Endothelial cell of umbilical vein (primary cell): Measurements from ENCODE around the gene LTO1.

Source experiments
- EZH2 ChIP-seq: IDR thresholded peaks from 2 replicates; pipeline ENCODE4 v1.6.1; 2012; ENCODE audit warnings: borderline replicate concordance, low read depth, mild to moderate bottlenecking, moderate library complexity, low read length, inconsistent platforms; ENCODE audit not compliant: severe bottlenecking
- FOS ChIP-seq: IDR thresholded peaks from 2 replicates; pipeline ENCODE4 v1.6.1; 2011; ENCODE audit warnings: mild to moderate bottlenecking, low read length, moderate library complexity, borderline replicate concordance; ENCODE audit not compliant: insufficient read depth
- GATA2 ChIP-seq: IDR thresholded peaks from 2 replicates; pipeline ENCODE4 v1.7.0; 2011; ENCODE audit warnings: low read depth, mild to moderate bottlenecking, moderate library complexity, mixed read lengths, low read length; ENCODE audit not compliant: insufficient read length, insufficient read depth
- MAX ChIP-seq: IDR thresholded peaks from 2 replicates; pipeline ENCODE4 v1.6.1; 2011; ENCODE audit not compliant: insufficient read depth, insufficient read length
- POLR2A ChIP-seq: IDR thresholded peaks from 2 replicates; pipeline ENCODE4 v1.6.1; 2012; ENCODE audit warnings: low read depth, mild to moderate bottlenecking, control low read depth, low read length
- POLR2AphosphoS5 ChIP-seq: IDR thresholded peaks from 2 replicates; pipeline ENCODE4 v1.6.1; 2012; ENCODE audit warnings: low read depth, mild to moderate bottlenecking, control low read depth, low read length, moderate library complexity; ENCODE audit not compliant: insufficient read depth
- TF ChIP-seq, protein P1 (sequence below), 2 donors: IDR thresholded peaks; 1 replicate in 1 of 2; 2 replicates in 1 of 2; pipeline ENCODE4 v1.5.1; 2011; ENCODE audit warnings: low read length in 2 of 2, mild to moderate bottlenecking in 2 of 2, moderate library complexity in 2 of 2, control low read depth in 1 of 2, inconsistent platforms in 1 of 2, low read depth in 1 of 2; ENCODE audit not compliant: insufficient read depth in 1 of 2; ENCODE audit errors: extremely low read depth in 1 of 2

GRCh38 chr11:69658626-69659450, 16.3 kb downstream of the LTO1 start:
- TF ChIP-seq, protein P1, sequence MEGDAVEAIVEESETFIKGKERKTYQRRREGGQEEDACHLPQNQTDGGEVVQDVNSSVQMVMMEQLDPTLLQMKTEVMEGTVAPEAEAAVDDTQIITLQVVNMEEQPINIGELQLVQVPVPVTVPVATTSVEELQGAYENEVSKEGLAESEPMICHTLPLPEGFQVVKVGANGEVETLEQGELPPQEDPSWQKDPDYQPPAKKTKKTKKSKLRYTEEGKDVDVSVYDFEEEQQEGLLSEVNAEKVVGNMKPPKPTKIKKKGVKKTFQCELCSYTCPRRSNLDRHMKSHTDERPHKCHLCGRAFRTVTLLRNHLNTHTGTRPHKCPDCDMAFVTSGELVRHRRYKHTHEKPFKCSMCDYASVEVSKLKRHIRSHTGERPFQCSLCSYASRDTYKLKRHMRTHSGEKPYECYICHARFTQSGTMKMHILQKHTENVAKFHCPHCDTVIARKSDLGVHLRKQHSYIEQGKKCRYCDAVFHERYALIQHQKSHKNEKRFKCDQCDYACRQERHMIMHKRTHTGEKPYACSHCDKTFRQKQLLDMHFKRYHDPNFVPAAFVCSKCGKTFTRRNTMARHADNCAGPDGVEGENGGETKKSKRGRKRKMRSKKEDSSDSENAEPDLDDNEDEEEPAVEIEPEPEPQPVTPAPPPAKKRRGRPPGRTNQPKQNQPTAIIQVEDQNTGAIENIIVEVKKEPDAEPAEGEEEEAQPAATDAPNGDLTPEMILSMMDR (IDR thresholded peaks at IDR 0.05; ENCODE audit: extremely low read depth in 1 of 2, insufficient read depth in 1 of 2, low read depth in 1 of 2, low read length in 2 of 2) = no peak
- TF ChIP-seq POLR2AphosphoS5 (no peak), GATA2 (no peak), MAX (no peak), POLR2A (no peak), EZH2 (no peak), FOS (no peak)
